ENCODE measurements around the gene FKBP6.
"Not testable (repeated sequence)": the region's sequence is repeated elsewhere in the genome, so short reads cannot be mapped to it uniquely, and the experiment has no call there.

FKBP6 gene, protein sequence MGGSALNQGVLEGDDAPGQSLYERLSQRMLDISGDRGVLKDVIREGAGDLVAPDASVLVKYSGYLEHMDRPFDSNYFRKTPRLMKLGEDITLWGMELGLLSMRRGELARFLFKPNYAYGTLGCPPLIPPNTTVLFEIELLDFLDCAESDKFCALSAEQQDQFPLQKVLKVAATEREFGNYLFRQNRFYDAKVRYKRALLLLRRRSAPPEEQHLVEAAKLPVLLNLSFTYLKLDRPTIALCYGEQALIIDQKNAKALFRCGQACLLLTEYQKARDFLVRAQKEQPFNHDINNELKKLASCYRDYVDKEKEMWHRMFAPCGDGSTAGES

GRCh38 chr7:73327922-73328321, at the start of gene FKBP6, which contains the start of gene TRIM50:
FKBP6 (plus strand) TSS chr7:73328161; CDS start chr7:73328429, 268 bp downstream.
TRIM50 (minus strand) TSS chr7:73328082; CDS start chr7:73324787, 3,295 bp downstream.
- not testable (repeated sequence) for DNase-seq (ENCODE audit: low spot score)

DNA sequence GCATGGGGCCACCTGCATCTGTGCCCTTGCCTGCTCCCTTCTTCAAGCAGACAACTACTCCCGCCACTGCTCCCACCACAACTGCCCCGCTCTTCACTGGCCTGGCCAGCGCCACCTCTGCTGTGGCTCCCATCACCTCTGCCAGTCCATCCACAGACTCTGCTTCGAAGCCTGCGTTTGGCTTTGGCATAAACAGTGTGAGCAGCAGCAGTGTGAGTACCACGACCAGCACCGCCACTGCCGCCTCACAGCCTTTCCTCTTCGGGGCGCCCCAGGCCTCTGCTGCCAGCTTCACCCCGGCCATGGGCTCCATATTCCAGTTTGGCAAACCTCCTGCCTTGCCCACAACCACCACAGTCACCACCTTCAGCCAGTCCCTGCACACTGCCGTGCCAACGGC, 30.7 kb upstream of the FKBP6 start:
- DNase-seq (ENCODE audit: low spot score), result not testable (repeated sequence)

DNA sequence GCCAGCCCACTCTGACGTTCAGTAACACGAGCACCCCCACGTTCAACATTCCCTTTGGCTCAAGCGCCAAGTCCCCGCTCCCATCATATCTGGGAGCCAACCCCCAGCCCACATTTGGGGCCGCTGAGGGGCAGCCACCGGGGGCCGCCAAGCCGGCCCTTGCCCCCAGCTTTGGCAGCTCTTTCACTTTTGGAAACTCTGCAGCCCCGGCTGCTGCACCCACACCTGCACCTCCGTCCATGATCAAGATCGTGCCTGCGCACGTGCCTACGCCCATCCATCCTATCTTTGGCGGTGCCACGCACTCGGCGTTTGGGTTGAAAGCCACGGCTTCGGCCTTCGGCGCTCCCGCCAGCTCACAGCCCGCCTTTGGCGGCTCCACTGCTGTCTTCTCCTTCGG, 30.3 kb upstream of the FKBP6 start:
- DNase-seq (ENCODE audit: low spot score), result not testable (repeated sequence)

GRCh38 chr7:73299812-73300211, 28.1 kb upstream of the FKBP6 start:
- not testable (repeated sequence) for DNase-seq (ENCODE audit: low spot score)

DNA sequence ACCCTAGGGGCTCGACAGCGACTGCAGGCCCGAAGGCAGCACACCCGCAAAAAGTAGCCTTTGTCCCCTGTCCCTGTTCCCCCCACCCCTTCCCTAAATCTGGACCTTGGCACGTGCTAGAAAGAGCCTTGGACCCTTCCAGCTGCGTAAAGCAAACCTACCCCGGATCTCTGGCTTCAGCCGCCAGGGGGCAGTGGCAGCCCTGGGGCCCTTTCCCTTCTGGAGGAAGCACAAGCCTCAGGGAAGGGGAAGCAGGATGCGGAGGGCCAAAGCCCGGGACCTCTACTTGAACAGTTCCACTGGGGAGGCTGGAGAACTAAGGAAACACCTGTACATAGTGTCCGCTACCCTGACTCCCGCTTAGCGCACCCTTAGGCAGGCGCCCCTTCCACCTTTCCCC, 26.9 kb upstream of the FKBP6 start:
- not testable (repeated sequence) for DNase-seq (ENCODE audit: low spot score)

DNA sequence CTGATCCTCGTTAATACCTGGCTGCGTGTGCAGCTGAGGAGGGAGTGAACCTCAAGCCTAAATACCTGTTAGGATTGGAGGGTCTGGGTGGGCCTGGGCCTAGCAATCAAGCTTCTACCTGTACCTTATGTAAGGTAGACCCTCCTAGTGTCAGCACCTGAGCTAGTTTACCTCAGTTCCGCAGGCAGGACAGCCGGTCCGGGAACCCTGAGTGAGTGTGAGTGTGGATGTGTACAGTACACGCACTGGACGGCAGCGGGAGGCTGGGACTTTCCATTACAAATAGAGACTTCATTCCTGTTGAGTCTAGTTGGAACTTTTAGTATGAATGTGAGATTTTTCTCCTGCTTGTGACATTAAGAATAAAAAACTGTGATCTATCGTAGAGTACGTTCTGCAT, 25.1 kb upstream of the FKBP6 start:
- not testable (repeated sequence) for DNase-seq (ENCODE audit: low spot score)

- no peak for DNase-seq (ENCODE audit: low spot score)
Measured at GRCh38 chr7:73303546-73303945, 24.4 kb upstream of the FKBP6 start.

DNA sequence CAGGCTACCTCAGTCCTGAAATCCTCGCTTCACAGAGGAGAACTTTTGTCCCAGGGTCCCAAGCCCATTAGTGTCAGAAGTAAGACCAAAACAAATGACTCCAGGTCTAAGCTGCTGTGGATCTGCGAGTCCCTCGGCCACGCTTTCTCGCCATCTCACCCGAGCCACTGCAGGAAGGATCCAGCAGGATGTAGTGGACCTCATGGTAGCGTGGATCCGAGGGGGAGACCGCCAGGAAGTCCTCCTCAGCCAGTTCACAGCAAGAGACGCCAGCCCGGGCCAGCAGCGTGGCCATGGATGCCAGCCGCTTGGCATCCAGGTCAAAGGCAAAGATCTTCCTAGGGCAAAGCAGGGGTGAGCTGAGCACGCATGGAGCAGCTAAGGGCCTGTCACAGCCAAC, 23.9 kb upstream of the FKBP6 start:
- DNase-seq (ENCODE audit: low spot score), result no peak

- DNase-seq (ENCODE audit: low spot score), result not testable (repeated sequence)
Measured at GRCh38 chr7:73304612-73305387, 23.2 kb upstream of the FKBP6 start.

DNA sequence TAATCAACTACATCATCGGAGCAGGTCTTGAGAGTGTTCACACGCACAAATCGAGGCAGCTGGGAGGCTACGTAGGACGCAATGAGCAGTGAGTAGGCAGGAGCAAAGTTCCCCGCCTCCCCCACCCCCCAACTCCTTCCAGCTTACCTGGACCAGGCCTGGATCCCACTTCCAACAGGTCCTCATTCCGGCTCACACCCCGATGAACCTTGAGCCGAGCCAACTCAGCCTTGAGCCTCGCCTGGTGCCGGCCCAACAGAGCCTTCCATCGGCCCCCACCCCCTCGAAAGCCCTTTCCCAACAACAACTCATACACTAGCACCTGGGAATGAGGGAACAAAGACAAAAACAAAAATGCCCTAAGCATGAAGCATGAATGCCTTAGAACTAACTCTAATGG, 20.5 kb upstream of the FKBP6 start:
- DNase-seq (ENCODE audit: low spot score), result no peak

GRCh38 chr7:73308074-73308664, 19.8 kb upstream of the FKBP6 start:
- DNase-seq (ENCODE audit: low spot score), result no peak

DNA sequence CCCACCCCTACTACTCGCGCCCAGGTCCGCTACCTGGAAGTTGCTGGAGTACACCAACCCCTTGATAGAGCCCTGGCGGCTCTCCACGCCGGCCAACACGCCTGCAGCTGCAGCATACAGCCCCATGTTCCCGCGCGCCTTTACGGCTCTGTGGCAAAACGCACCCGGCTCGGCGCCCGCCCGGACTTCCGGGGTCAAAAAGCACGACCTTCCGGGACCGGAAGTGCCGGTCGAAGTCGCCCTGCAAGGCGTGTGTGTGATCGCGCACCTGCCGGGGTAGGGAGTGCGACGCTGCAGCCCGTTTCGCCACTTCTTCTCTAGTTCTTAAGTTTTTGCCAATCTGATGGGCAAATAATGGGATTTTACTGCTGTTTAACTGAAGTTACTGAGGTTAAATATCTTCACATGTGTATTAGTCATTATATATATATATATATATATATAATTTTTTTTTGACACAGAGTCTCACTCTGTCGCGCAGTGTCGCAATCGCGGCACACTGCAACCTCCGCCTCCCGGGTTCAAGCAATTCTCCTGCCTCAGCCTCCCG, 19.2 kb upstream of the FKBP6 start, which contains the start of gene NSUN5:
TSS of gene NSUN5 (minus strand) at position 162 of the 550 bp plus-strand sequence. CDS start at position 126, 36 bp downstream.
- DNase-seq (ENCODE audit: low spot score), result peak; percentile 90

DNA sequence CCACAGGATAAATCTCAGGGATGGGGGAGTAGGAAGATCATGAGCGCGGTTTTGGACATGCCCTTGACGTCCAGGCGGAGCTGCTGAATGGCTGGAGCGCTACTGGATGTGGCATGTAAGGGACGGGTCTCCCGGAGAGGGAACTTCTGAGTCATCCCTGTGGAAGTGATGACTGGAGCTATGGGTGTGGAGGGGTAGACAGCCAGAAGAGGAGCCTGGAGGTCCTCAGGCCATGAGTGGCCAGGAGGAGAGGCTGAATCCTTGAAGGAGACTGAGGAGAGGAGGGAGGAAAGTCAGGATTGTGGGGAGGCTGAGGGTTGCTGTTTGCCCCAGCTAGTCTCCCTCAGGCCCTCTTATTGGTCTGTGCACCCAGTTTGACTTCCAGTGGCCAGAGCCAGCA, 16.5 kb upstream of the FKBP6 start:
- not testable (repeated sequence) for DNase-seq (ENCODE audit: low spot score)

DNA sequence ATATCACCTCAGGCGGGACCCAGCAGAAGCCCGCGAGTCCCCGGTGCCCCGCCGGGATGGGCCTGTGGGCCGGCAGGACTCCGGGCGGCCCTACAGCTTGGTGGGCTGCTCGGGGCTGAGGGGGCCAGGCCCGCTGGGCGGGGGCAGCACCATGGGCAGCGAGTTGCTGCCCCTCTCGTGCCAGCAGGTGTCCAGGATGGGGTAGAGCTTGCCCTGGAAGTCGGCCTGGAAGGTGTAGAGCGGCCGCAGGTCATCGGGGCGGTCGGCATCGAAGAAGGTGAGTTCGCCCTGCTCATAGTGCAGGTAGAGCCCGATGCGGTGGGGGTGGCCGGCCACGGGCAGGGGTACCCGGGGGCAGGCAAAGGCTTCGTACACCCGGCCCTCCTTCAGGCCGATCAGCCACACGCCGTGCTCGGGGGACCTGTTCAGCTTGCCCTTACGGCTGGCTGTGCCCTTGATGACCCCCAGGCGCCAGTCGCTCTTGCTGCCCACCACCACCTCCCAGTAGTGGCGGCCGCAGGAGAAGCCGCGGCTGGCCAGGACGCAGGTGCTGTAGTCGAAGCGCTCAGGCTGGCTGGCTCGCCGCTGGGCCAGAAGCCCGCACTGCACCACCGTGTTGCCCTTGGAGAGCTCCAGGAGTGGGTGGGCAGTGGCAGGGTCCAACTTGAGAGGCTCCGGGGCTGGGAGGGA, 15.0 kb upstream of the FKBP6 start:
- no peak for DNase-seq (ENCODE audit: low spot score)

DNA sequence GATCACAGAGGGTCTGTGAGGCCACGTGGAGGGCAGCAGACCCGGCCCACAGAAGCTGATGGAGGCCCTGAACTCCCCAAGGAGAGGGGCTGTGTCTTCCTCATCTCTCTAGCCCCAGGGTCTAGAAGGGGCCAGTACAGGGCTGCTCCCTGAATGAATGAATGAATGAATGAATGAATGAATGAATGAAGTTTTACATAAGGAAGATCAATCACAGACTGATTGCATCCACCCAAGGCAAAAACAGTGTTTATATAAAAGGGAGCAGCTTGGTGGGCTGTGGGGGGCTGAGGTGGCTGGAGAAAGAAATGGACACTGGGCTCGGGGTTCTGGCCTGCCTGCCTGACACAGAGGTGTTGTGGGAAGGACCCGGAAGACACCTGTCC, 14.4 kb upstream of the FKBP6 start:
- no peak for DNase-seq (ENCODE audit: low spot score)

DNA sequence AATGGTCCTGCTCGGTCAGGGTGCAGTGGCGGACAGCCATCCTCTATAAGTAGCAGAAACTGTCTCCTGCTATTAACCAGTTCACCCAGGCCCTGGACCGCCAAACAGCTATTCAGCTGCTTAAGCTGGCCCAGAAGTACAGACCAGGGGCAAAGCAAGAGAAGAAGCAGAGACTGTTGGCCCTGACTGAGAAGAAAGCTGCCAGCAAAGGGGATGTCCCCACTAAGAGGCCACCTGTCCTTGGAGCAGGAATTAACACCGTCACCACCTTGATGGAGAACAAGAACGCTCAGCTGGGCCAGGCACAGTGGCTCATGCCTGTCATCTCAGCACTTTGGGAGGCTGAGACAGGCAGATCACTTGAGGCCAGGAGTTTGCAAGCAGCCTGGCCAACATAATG, 13.7 kb upstream of the FKBP6 start:
- DNase-seq (ENCODE audit: low spot score), result no peak

DNA sequence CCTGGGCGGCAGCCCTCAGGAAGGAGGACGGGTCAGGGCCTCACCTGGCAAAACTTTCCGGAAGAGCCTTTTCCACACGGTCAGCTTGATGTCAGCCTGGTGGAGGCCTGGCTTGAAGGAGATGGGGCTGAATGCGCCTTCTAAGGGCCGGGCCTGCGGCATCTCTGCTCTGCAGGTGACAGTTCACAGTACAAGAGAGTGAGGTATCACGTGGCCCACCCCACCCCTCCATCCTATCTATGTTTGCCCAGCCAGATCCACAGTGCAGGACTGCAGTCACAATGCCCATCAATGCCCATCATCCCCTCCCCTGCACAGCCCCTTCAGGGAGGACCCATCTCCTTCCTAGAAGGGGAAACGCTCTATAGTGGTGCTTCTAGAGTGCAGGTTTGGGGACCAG, 11.4 kb upstream of the FKBP6 start:
- no peak for DNase-seq (ENCODE audit: low spot score)

- DNase-seq (ENCODE audit: low spot score), result not testable (repeated sequence)
Measured at GRCh38 chr7:73318656-73319204, 9.2 kb upstream of the FKBP6 start.

DNA sequence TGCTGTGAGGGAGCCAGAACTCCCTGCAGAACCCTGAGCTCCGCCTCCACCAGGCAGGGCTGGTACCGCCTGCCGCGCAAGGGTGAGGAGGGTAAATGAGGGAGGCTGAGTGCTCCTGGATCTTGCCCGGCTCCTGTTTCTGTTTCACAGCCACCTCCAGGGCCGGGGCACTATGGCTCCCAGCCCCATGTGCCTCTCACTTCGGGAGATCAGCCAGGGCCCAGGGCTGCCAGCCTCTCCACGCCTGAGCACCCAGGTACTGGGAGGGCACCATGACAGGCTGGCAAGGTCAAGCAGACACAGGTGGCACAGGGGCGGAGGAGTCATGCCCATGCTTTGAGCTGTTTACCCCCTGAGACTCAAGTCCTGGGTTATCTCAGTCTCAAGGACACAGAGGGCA, 8.4 kb upstream of the FKBP6 start:
- DNase-seq (ENCODE audit: low spot score), result not testable (repeated sequence)

DNA sequence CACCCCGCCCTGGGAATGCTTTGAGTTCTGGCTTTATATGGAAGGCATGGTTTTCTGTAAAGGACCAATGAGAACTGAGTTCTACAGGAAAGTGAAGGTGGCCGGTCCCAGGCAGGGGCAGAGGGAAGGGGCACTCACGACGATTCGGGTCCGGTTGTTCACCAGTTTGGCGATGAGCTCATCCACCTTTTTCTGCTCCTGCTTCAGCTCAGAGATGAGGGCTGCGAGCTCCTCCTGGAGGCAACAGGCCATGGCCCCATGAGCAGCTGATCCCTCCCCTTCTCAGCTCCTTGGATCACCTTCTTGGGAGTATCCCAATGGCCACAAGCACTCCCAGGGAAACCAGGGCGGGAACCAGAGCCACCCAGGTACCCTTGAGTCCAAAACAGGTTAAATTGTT, 8.0 kb upstream of the FKBP6 start:
- not testable (repeated sequence) for DNase-seq (ENCODE audit: low spot score)

DNA sequence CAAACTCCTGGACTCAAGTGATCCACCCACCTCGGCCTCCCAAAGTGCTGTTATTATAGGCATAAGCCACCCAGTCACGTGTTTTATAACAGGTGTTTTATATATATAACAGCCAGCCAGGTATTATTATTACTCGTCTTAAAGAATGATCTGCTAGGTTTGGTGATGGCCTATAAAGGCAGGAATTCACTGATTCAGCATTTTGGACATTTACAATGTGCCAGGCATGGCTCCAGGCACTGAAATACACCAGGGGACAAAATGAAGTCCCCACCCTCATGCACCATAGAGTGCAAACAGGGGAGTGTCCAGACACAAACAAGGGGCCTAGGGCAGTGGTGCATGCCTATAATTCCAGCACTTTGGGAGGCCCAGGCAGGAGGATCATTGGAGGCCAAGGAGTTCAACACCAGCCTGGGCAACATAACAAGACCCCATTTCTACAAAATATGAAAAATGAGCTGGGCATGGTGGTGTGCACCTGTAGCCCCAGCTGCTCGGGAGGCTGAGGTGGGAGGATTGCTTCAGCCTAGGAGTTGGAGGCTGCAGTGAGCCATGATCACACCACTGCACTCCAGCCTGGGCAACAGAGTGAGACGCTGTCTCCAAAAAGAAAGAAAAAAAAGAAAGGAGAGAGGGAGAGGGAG, 4.4 kb upstream of the FKBP6 start:
- not testable (repeated sequence) for DNase-seq (ENCODE audit: low spot score)

All from CD4-positive, alpha-beta T cell treated with Interleukin-6 at 100 ng/mL for 8 hours (primary cell).